HG03558 (cell line): ENCODE measurements around the gene LRIG1.

Experiments
- ATAC-seq: cut with Tn5 transposase; IDR thresholded peaks from one replicate; pipeline ENCODE4 v1.9.1; 2021; ENCODE audit warnings: moderate number of reproducible peaks; ENCODE audit not compliant: unreplicated experiment; ENCODE audit errors: extremely low read depth

LRIG1 gene

GRCh38 chr3:66473692-66474091, 27.1 kb downstream of the LRIG1 start:
- ATAC-seq, result no peak

- ATAC-seq, result no peak
These were observed 27.6 kb downstream of the LRIG1 start for GRCh38 chr3:66473181-66473580.

- ATAC-seq, result peak; percentile 38
These were observed 28.3 kb downstream of the LRIG1 start for GRCh38 chr3:66472313-66473134.

- ATAC-seq, result no peak
These were observed 29.7 kb downstream of the LRIG1 start for GRCh38 chr3:66470956-66471686.

GRCh38 chr3:66470285-66470684, 30.5 kb downstream of the LRIG1 start:
- no peak for ATAC-seq

GRCh38 chr3:66469220-66469640, 31.6 kb downstream of the LRIG1 start:
- peak; percentile 22 for ATAC-seq

GRCh38 chr3:66467996-66468735, 32.7 kb downstream of the LRIG1 start:
- no peak for ATAC-seq

GRCh38 chr3:66466606-66467270, 34.1 kb downstream of the LRIG1 start:
- ATAC-seq, result no peak

GRCh38 chr3:66465587-66465986, 35.2 kb downstream of the LRIG1 start:
- no peak for ATAC-seq

- ATAC-seq, result no peak
These were observed 35.8 kb downstream of the LRIG1 start for GRCh38 chr3:66465034-66465433.

GRCh38 chr3:66464512-66464894, 36.3 kb downstream of the LRIG1 start:
- ATAC-seq, result no peak

- ATAC-seq, result no peak
These were observed 36.9 kb downstream of the LRIG1 start for GRCh38 chr3:66463730-66464511.

- no peak for ATAC-seq
These were observed 37.7 kb downstream of the LRIG1 start for GRCh38 chr3:66463054-66463631.

GRCh38 chr3:66457252-66457651, 43.6 kb downstream of the LRIG1 start:
- ATAC-seq, result no peak

GRCh38 chr3:66456711-66457173, 44.1 kb downstream of the LRIG1 start:
- ATAC-seq, result no peak

- ATAC-seq, result no peak
These were observed 46.4 kb downstream of the LRIG1 start for GRCh38 chr3:66454464-66454859.

GRCh38 chr3:66453651-66454463, 47.0 kb downstream of the LRIG1 start:
- ATAC-seq, result no peak

- no peak for ATAC-seq
These were observed 48.4 kb downstream of the LRIG1 start for GRCh38 chr3:66452303-66453011.
